HuH-7.5 (cell line): ENCODE results near the gene B4GALNT2.
"Not testable (repeated sequence)": the region's sequence is repeated elsewhere in the genome, so short reads cannot be mapped to it uniquely, and the experiment has no call there.

Source experiments
- DNase-seq: peaks from one replicate; pipeline ENCODE4 v3.0.0; 2011; ENCODE audit warnings: low spot score

B4GALNT2 gene

DNA sequence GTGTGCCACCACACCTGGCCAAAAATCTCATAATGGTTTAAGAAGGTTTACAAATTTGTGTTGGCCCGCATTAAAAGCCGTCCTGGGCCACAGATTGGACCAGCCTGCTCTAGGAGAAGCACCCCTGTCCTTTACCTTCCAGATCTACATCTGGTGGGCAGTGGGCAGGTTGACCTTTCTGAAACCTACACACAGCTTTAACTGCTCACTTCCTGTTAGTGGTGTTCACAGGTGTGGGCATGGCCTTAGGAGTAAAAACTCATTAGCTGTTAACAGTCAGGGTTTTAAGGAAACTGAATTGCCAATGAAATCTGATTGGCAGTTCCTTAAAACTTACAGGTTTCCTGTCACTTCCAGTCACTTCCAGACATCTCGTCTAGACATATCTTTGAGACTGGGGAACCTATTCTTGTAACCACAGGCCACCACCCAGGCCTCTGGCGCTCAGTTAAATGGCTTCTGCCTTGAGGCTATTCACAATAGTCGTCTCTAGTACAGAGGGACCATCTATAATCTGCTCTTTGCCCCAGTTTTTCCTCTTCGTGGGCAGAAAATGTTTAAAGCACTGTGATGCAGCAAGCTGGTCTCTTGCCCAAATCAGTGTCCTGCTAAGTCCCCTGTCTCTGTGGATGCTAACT lies 48.5 kb downstream of the B4GALNT2 start:
- no peak for DNase-seq

GRCh38 chr17:49183341-49183740 lies 50.8 kb downstream of the B4GALNT2 start:
- no peak for DNase-seq

DNA sequence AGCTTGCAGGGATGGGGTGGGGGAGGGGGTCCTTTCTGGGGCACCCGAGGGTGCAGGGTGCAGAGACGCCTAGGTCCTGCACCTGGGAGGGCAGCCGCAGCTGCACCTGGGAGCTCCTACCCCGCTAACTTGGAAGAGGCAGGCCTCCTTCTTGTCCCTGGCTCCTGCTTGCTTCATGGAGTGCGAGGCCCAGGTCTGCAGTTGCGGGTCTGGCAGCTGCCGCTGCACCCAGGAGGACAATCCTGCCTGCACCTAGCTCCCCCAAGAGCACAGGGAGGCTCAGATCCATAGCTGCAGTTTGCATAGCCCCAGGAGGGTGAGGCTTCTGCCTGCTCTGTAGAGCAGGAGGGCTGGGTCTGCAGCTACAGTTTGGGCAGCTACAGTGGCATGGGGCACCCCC lies 51.2 kb downstream of the B4GALNT2 start:
- DNase-seq = no peak

DNA sequence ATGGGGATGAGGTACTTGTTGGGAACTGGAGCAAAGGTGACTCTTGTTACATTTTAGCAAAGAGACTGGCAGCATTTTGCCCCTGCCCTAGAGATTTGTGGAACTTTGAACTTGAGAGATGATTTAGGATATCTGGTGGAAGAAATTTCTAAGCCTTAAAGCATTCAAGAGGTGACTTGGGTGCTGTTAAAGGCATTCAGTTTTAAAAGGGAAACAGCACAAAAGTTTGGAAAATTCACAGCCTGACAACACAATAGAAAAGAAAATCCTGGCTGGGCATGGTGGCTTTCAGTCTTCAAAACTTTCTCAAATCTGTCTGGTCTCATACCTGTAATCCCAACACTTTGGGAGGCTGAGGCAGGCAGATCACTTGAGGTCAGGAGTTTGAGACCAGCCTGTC lies 52.0 kb downstream of the B4GALNT2 start:
- not testable (repeated sequence) for DNase-seq

- DNase-seq = not testable (repeated sequence)
Observed at GRCh38 chr17:49185381-49185780, 52.8 kb downstream of the B4GALNT2 start.

DNA sequence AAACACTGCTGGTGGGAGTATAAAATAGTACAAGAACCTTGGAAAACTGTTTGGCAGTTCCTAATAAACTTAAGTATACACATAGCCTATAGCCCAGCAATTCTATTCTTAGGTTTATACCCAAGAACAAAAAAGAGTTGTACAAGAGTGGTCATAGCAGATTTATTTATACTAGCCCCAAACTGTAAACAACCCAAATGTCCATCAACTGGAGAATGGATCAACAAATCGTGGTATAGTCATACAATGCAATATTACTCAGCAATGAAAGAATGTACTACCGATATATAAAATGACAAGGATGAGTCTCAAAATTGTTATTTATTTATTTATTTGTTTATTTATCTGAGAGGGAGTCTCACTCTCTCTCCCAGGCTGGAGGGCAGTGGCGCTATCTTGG lies 54.7 kb downstream of the B4GALNT2 start:
- DNase-seq = no peak

- DNase-seq = no peak
Observed at GRCh38 chr17:49190932-49191331, 58.4 kb downstream of the B4GALNT2 start.

DNA sequence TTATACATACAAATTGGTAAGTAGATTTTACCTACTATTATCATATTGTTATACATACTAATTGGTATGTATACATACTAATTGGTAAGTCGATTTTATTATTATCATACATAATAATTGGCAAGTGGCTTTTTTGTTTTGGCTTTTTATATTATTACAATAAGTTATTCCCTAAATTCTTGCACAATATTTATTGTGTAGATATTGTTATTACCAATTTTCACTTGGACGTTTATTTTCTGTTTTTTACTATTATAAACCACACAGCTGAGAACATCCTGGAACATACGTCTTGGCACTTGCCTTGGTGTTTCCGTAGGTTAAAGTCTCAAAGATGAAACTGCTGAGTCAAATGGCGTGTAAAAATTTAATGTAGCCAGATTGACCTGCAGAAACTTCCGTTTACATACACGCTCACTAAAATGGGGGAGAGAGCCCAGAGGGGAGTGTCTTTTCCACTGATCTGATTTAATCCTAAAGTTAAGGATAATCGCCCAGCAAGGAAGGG lies 58.9 kb downstream of the B4GALNT2 start:
- no peak for DNase-seq

GRCh38 chr17:49191917-49192741 lies 59.6 kb downstream of the B4GALNT2 start:
- DNase-seq = peak; percentile 37

GRCh38 chr17:49193513-49194296 lies 61.1 kb downstream of the B4GALNT2 start:
- DNase-seq = no peak

DNA sequence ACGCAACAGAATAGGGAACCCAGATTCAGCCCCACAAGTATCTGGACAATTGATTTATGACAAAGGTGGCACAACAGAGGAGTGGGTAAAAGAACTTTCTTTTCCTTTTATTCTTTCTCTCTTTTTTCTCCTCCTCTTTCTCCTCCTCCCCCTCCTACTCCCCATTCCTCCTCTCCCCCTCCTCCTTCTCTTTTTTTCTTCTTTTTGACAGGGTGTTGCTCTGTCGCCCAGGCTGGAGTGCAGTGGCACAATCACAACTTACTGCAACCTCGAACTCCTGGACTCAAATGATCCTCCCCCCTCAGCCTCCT lies 61.7 kb downstream of the B4GALNT2 start:
- no peak for DNase-seq

- DNase-seq = no peak
Observed at GRCh38 chr17:49195751-49196150, 63.2 kb downstream of the B4GALNT2 start.

DNA sequence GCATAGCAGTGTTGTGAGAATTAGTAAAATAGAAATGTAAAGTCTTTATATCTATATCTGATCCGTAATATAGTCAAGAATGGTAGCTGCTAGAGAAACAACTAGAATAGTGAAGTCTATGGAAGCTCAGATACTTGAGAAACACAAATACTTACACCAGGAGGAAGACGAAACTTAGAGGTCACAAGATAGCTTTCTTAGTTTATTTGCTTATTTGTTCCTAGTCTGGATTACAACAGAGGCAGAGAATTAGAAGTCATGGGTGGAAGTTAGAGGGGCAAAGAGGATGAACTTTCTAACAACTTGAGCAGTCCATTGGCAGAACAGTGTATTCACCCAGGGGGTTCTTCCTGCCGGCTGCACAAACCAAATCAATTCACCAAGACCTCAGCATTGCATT lies 64.0 kb downstream of the B4GALNT2 start:
- no peak for DNase-seq

- no peak for DNase-seq
Observed at GRCh38 chr17:49197346-49197998, 64.9 kb downstream of the B4GALNT2 start.

DNA sequence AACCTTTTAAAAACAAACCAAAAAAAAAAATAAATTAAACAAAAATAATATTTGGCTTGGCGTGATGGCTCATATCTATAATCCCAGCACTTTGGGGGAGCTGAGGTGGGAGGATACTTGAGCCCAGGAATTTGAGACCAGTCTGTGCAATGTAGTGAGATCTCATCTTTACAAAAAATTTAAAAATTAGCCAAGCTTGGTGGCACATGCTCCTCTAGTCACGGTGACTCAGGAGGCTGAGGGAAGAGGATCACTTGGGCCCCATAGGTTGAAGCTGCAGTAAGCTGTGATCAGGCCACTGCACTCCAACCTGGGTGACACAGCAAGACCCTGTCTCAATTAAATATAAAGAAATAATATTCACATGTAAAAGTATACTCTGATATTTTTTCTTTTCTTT lies 65.6 kb downstream of the B4GALNT2 start:
- DNase-seq = no peak

- DNase-seq = no peak
Observed at GRCh38 chr17:49200423-49201083, 68.0 kb downstream of the B4GALNT2 start.

DNA sequence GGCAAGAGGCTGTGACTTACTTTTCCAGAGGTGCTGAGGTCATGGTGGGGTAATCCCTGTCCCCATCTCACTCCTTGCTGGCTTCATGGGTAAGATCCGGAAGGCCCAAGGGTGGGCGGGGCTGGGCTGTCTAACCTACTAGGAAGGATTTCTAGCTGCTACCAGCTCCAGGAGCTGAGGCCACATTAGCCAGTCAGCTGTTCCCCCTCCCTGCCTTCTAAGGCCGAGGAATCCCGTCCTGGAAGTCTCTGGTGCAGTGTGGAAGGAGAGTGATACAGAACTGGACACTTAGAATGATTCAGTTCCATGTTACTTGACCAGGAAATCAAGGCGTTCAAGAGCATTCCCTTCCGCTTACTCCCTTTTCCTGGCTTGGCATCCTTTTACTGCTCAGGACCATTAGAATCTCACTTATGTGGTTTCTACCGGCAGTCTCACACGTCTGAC lies 68.9 kb downstream of the B4GALNT2 start:
- DNase-seq = no peak

DNA sequence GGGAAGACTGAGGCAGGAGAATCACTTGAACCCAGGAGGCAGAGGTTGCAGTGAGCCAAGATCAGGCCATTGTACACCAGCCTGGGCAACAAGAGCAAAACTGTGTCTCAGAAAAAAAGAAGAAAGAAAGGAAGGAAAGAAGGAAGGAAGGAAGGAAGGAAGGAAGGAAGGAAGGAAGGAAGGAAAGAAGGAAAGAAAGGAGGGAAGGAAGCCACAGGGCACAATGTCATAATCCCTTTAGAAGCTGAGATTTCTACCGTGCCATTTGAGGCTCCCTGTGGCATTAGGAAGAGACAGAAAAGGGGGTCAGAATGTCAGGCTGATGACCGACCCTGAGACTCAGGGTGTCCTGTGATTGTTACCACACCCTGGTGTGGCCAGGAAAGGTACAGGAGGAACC lies 71.2 kb downstream of the B4GALNT2 start:
- DNase-seq = no peak

- DNase-seq = no peak
Observed at GRCh38 chr17:49204516-49204915, 71.9 kb downstream of the B4GALNT2 start.

- no peak for DNase-seq
Observed at GRCh38 chr17:49209061-49209571, 76.5 kb downstream of the B4GALNT2 start.
